A549 (cell line): ENCODE results near the gene ESRP2. TPM values are rescaled to one million over a fixed set of nuclear protein-coding genes. Genes with fewer than 3 reads are reported as not detected.

ENCODE experiments used
- ATAC-seq, 2 experiments: fragments of 200-7000 bp in 1 of 2; fragments of >200 bp in 1 of 2; cut with Nextera tagmentation in 1 of 2; cut with Tn5 transposase in 1 of 2; 3 replicates each; pipeline versions ENCODE4 v1.8.0 to v1.9.1; 2018 to 2020; ENCODE audit warnings: mild to moderate bottlenecking in 1 of 2, moderate library complexity in 1 of 2
- CTCF ChIA-PET: fragments of 300-600 bp; sonication (Branson Sonifier 250); formaldehyde crosslinking; extraction: SDS; loops from one replicate; lab custom pipeline; 2021; ENCODE audit warnings: antibody characterized with exemption, inconsistent platforms; lab: Yijun Ruan, JAX
- POLR2A ChIA-PET: fragments of 350-600 bp; formaldehyde crosslinking; extraction: SDS; loops from one replicate; lab custom pipeline; 2021; ENCODE audit warnings: antibody characterized with exemption, inconsistent platforms; lab: Yijun Ruan, JAX
- DNase-seq, 2 experiments: peaks; one replicate each; pipeline versions ENCODE4 v3.0.0 to v3.0.0-alpha.2; 2011 to 2016; ENCODE audit warnings: low read depth in 1 of 2, low spot score in 1 of 2
- FAIRE-seq: peaks from 2 replicates; lab custom pipeline; 2011; peaks lifted over from hg19 to GRCh38; lab: Jason Lieb, UNC
- H3K27ac ChIP-seq, 2 experiments: fragments of >200 bp; sonication (Bioruptor Twin); formaldehyde crosslinking; 3 replicates each; pipeline ENCODE4 v1.5.1; 2016 to 2017
- H3K4me1 ChIP-seq: fragments of >200 bp; sonication (Bioruptor Twin); formaldehyde crosslinking; 3 replicates; pipeline ENCODE4 v1.6.1; 2016
- H3K4me2 ChIP-seq: fragments of >200 bp; sonication (Bioruptor Twin); formaldehyde crosslinking; 3 replicates; pipeline ENCODE4 v1.6.1; 2016
- H3K4me3 ChIP-seq: fragments of >200 bp; sonication (Bioruptor Twin); formaldehyde crosslinking; 3 replicates; pipeline ENCODE4 v1.5.1; 2016
- H3K9me3 ChIP-seq: fragments of >200 bp; sonication (Bioruptor Twin); formaldehyde crosslinking; 3 replicates; pipeline ENCODE4 v1.6.1; 2016
- ATOH8 ChIP-seq: fragments of 250-450 bp; sonication (Bioruptor Pico); IDR thresholded peaks from 2 replicates; pipeline ENCODE4 v1.5.0; 2020; ENCODE audit warnings: low read depth, mild to moderate bottlenecking, moderate library complexity
- BHLHE40 ChIP-seq: IDR thresholded peaks from 2 replicates; pipeline ENCODE4 v1.6.1; 2012; ENCODE audit warnings: low read depth, low read length, inconsistent platforms
- CBX2 ChIP-seq: fragments of 200-600 bp; sonication (generic); IDR thresholded peaks from 2 replicates; pipeline ENCODE4 v1.6.1; 2016; ENCODE audit warnings: low read depth, mild to moderate bottlenecking, borderline replicate concordance
- CHD4 ChIP-seq: fragments of 200-600 bp; sonication (generic); IDR thresholded peaks from 2 replicates; pipeline ENCODE4 v1.6.1; 2016; ENCODE audit warnings: antibody characterized with exemption, mild to moderate bottlenecking, borderline replicate concordance
- E2F6 ChIP-seq: IDR thresholded peaks from 2 replicates; pipeline ENCODE4 v1.6.1; 2012; ENCODE audit warnings: low read depth, borderline replicate concordance
- EHMT2 ChIP-seq: fragments of 200-600 bp; sonication (generic); IDR thresholded peaks from 2 replicates; pipeline ENCODE4 v1.6.1; 2016; ENCODE audit warnings: antibody characterized with exemption, low read depth, mild to moderate bottlenecking, moderate library complexity
- EP300 ChIP-seq, 2 experiments: fragments of >200 bp; sonication (Bioruptor Twin); formaldehyde crosslinking; IDR thresholded peaks; 2 replicates in 1 of 2; 3 replicates in 1 of 2; pipeline ENCODE4 v1.6.1; 2016 to 2017
- ESRRA ChIP-seq: fragments of 150-350 bp; IDR thresholded peaks from 2 replicates; pipeline ENCODE4 v1.6.1; 2014; ENCODE audit warnings: mild to moderate bottlenecking, low read length, borderline replicate concordance
- FOSL2 ChIP-seq, 2 experiments: fragments of 450-650 bp in 1 of 2; fragments of >200 bp in 1 of 2; sonication (Bioruptor Twin) in 1 of 2; formaldehyde crosslinking; IDR thresholded peaks; 2 replicates each; pipeline versions ENCODE4 v1.5.0 to v1.6.1; 2016 to 2020; ENCODE audit warnings: mild to moderate bottlenecking in 1 of 2, moderate library complexity in 1 of 2
- GATA3 ChIP-seq: IDR thresholded peaks from 2 replicates; pipeline ENCODE4 v1.6.1; 2012; ENCODE audit warnings: borderline replicate concordance
- HEYL ChIP-seq: fragments of 250-450 bp; sonication (Bioruptor Pico); IDR thresholded peaks from 2 replicates; pipeline ENCODE4 v1.8.0; 2021; ENCODE audit warnings: mild to moderate bottlenecking, moderate library complexity
- JUNB ChIP-seq: fragments of >200 bp; sonication (Bioruptor Twin); formaldehyde crosslinking; IDR thresholded peaks from 2 replicates; pipeline ENCODE4 v1.6.1; 2016
- KDM1A ChIP-seq: fragments of 200-600 bp; sonication (generic); IDR thresholded peaks from 2 replicates; pipeline ENCODE4 v1.6.1; 2016; ENCODE audit warnings: low read depth, mild to moderate bottlenecking
- MAFK ChIP-seq: fragments of 450-650 bp; IDR thresholded peaks from 2 replicates; pipeline ENCODE4 v1.6.1; 2014; ENCODE audit not compliant: partially characterized antibody
- MAX ChIP-seq: IDR thresholded peaks from 2 replicates; pipeline ENCODE4 v1.6.1; 2012
- MYC ChIP-seq: IDR thresholded peaks from 2 replicates; pipeline ENCODE4 v1.6.1; 2012; ENCODE audit warnings: mild to moderate bottlenecking, inconsistent platforms, low read length, improper control_type of control experiment, borderline replicate concordance
- NR3C1 ChIP-seq: fragments of >200 bp; sonication (Bioruptor Twin); formaldehyde crosslinking; IDR thresholded peaks from 3 replicates; pipeline ENCODE4 v1.6.1; 2017
- POLR2A ChIP-seq: IDR thresholded peaks from 2 replicates; pipeline ENCODE4 v1.6.1; 2012; ENCODE audit warnings: mild to moderate bottlenecking, low read length
- RAD21 ChIP-seq, 2 experiments: fragments of >200 bp in 1 of 2; sonication (Bioruptor Twin) in 1 of 2; formaldehyde crosslinking in 1 of 2; IDR thresholded peaks in 1 of 2; conservative IDR thresholded peaks in 1 of 2; 2 replicates in 1 of 2; 3 replicates in 1 of 2; pipeline ENCODE4 v1.6.1; 2012 to 2018; ENCODE audit warnings: inconsistent platforms in 1 of 2
- RCOR1 ChIP-seq: fragments of 150-350 bp; IDR thresholded peaks from 2 replicates; pipeline ENCODE4 v1.6.1; 2014; ENCODE audit warnings: antibody characterized with exemption, low read length, low read depth
- SREBF2 ChIP-seq: fragments of 450-650 bp; IDR thresholded peaks from 2 replicates; pipeline ENCODE4 v1.6.1; 2014; ENCODE audit warnings: mild to moderate bottlenecking, moderate library complexity
- TP53 ChIP-seq: fragments of 250-450 bp; sonication (Bioruptor Pico); IDR thresholded peaks from 2 replicates; pipeline ENCODE4 v1.5.0; 2021; ENCODE audit warnings: mild to moderate bottlenecking, moderate library complexity
- ZFP36 ChIP-seq: fragments of 450-650 bp; IDR thresholded peaks from 2 replicates; pipeline ENCODE4 v1.6.1; 2014; ENCODE audit warnings: borderline replicate concordance; ENCODE audit not compliant: partially characterized antibody
- WGBS: methylation state at CpG from one replicate; pipeline ENCODE4 v1.1.6; 2017; ENCODE audit errors: missing lambda C conversion rate; 5-methylcytosine and 5-hydroxymethylcytosine counted together
- polyA plus RNA-seq, 4 experiments: library from polyadenylated mRNA; depleted of rRNA in 3 of 4; stranded (reverse); fragments of >200 nt; fragmentation: RNase III in 1 of 4; extraction: RNeasy Plus Mini Kit Qiagen cat#74134 plus additional on column Dnase treatment in 1 of 4; gene quantifications; 2 replicates in 3 of 4; 3 replicates in 1 of 4; pipeline ENCODE4 v1.2.3, GENCODE V29; 2011 to 2017

Gene ESRP2
- polyA plus RNA-seq, 2 of the 4 experiments (the other 2 are of a cell fraction): 0.08 to 0.09 TPM

- Histone ChIP-seq H3K4me1 (peaks cover 17% of the 10 kb centered on the region), H3K27ac (no peak overlapping the region), H3K9me3 (no peaks in the 10 kb centered on the region), H3K4me2 (peak overlapping the region; percentile 18), H3K4me3 (no peak overlapping the region)
- peak in 1 of 2 experiments; percentile 13 for DNase-seq
- ATAC-seq: peak in 1 of 2 experiments; percentile 69; a peak in 4 of 6 replicates
- ChIA-PET POLR2A (no interaction called here), CTCF (interaction anchor here (0.6 to 1.3 kb wide), 6 partner anchors 9 to 675 kb away, joined by 3 to 5 read pairs (median 3); no protein-coding TSS in a partner anchor)
- FAIRE-seq: no peak
- TF ChIP-seq CBX2: no peak
- TF ChIP-seq ESRRA: no peak
- no peak; the same call in 1 of the 2 replicates for TF ChIP-seq FOSL2 (IDR thresholded peaks at IDR 0.05)
- TF ChIP-seq FOSL2 (CRISPR knock-in tag; IDR thresholded peaks at IDR 0.05): peak; percentile 55
- no peak for TF ChIP-seq NR3C1
- no peak for TF ChIP-seq ATOH8
- no peak for TF ChIP-seq ZFP36
- WGBS: 27% methylated on average over 3 of the region's 3 CpGs
These were observed 35.7 kb downstream of the ESRP2 start for GRCh38 chr16:68200088-68200783.

GRCh38 chr16:68197250-68197649 is 38.7 kb downstream of the ESRP2 start:
- FAIRE-seq (no peak), DNase-seq (peak in 1 of 2 experiments; percentile 29), ATAC-seq (peak; percentile 39 to 64; a peak in 3 of 6 replicates)
- Histone ChIP-seq H3K4me3 (no peak overlapping the region), H3K4me2 (no peak overlapping the region), H3K4me1 (peaks cover 17% of the 10 kb centered on the region), H3K9me3 (no peaks in the 10 kb centered on the region), H3K27ac (no peak overlapping the region)
- ChIA-PET CTCF (interaction anchor here (0.5 to 3.2 kb wide), 4 partner anchors 20 to 188 kb away, joined by 3 to 12 read pairs (median 3); no protein-coding TSS in a partner anchor), POLR2A (no interaction called here)
- TF ChIP-seq FOSL2 (IDR thresholded peaks at IDR 0.05): no peak
- peak; percentile 26; the same call in 1 of the 2 replicates for TF ChIP-seq FOSL2 (CRISPR knock-in tag; IDR thresholded peaks at IDR 0.05)
- TF ChIP-seq CHD4: no peak
- 67% methylated on average over 2 of the region's 2 CpGs for WGBS

- TF ChIP-seq NR3C1 (no peak), BHLHE40 (no peak), ZFP36 (no peak), EHMT2 (no peak), EP300 (IDR thresholded peaks at IDR 0.05) (no peak), POLR2A (no peak), CBX2 (no peak), TP53 (CRISPR knock-in tag) (no peak), GATA3 (no peak), E2F6 (no peak)
- DNase-seq: no peak
- no peak for FAIRE-seq
- no peak overlapping the region for H3K27ac ChIP-seq
- no peak overlapping the region for H3K4me2 ChIP-seq
- CTCF ChIA-PET: interaction anchor here (0.6 to 3.2 kb wide), 4 partner anchors 18 to 554 kb away, joined by 3 to 12 read pairs (median 5); no protein-coding TSS in a partner anchor
- POLR2A ChIA-PET: no interaction called here
- WGBS: 92% methylated on average over 3 of the region's 3 CpGs
- ATAC-seq: no peak
- H3K4me3 ChIP-seq: no peak overlapping the region
- 0 out of 3 replicates have a peak, but pooled peaks cover 5% of the 10 kb centered on the region for H3K4me1 ChIP-seq
- H3K9me3 ChIP-seq: no peaks in the 10 kb centered on the region
These were observed 41.7 kb downstream of the ESRP2 start for GRCh38 chr16:68194251-68194650.

GRCh38 chr16:68190736-68191510 is 45.0 kb downstream of the ESRP2 start:
- no peaks in the 10 kb centered on the region for H3K9me3 ChIP-seq
- H3K4me3 ChIP-seq: no peak overlapping the region
- FAIRE-seq (no peak), ATAC-seq (no peak)
- TF ChIP-seq RAD21 (conservative IDR thresholded peaks at IDR 0.05 in 1 of 2, IDR thresholded peaks at IDR 0.05 in 1 of 2) (no peak), MAX (no peak), E2F6 (no peak), MYC (no peak), KDM1A (no peak), SREBF2 (no peak), JUNB (no peak), CHD4 (no peak), MAFK (no peak), NR3C1 (no peak), HEYL (CRISPR knock-in tag) (no peak), RCOR1 (no peak)
- TF ChIP-seq, all 56 proteins: peak for 0
- H3K27ac ChIP-seq: no peak overlapping the region
- ChIA-PET POLR2A (interaction anchor here (0.5 kb wide), 1 partner anchor 396 kb away, joined by 3 read pairs; no protein-coding TSS in a partner anchor), CTCF (no interaction called here)
- H3K4me1 ChIP-seq: no peaks in the 10 kb centered on the region
- 87% methylated on average over 2 of the region's 2 CpGs for WGBS
- no peak overlapping the region for H3K4me2 ChIP-seq
- no peak for DNase-seq
